ENCODE data around the gene ARRDC5. TPM values are rescaled to one million over a fixed set of nuclear protein-coding genes. Genes with fewer than 3 reads are reported as not detected.
"Not testable (repeated sequence)": the region's sequence is repeated elsewhere in the genome, so short reads cannot be mapped to it uniquely, and the experiment has no call there.

ARRDC5 gene
- total and polyA plus RNA-seq, 2 of the 8 experiments (the other 6 are each of a cell fraction or from before 2014, with no cell fraction given): not detected

GRCh38 chr19:4847190-4847973 lies 55.3 kb downstream of the ARRDC5 start (continued):
- TF ChIP-seq SIN3A (conservative IDR thresholded peaks at IDR 0.05 in 1 of 2, IDR thresholded peaks at IDR 0.05 in 1 of 2; ENCODE audit: low read depth in 1 of 2, low read length in 2 of 2) (no peak), HDAC6 (IDR thresholded peaks at IDR 0.05; ENCODE audit: low read depth, low read length) (no peak), SP1 (IDR thresholded peaks at IDR 0.05; ENCODE audit: low read depth, low read length) (no peak), SP4 (IDR thresholded peaks at IDR 0.05; ENCODE audit: low read length) (no peak), ASH2L (IDR thresholded peaks at IDR 0.05; ENCODE audit: low read length) (no peak), PHF8 (conservative IDR thresholded peaks at IDR 0.05; ENCODE audit: low read depth, low read length) (no peak)

GRCh38 chr19:4845975-4846374 lies 56.7 kb downstream of the ARRDC5 start:
- H3K27ac ChIP-seq (ENCODE audit: low read depth, low read length); H4K8ac ChIP-seq (ENCODE audit: extremely low read depth, insufficient read depth, low read length); H2AFZ ChIP-seq (ENCODE audit: low read length); H3K18ac ChIP-seq (ENCODE audit: extremely low read depth, low read length); H3K79me1 ChIP-seq (ENCODE audit: low read depth, low read length); H3K9ac ChIP-seq (replicated peaks in 1 of 4; ENCODE audit: extremely low read depth in 1 of 4, low read depth in 3 of 4, low read length in 3 of 4); H3K23ac ChIP-seq (ENCODE audit: insufficient read length); H2BK12ac ChIP-seq (ENCODE audit: low read depth, low read length); H3K79me2 ChIP-seq (ENCODE audit: control insufficient read depth in 1 of 2, insufficient read depth in 2 of 2, low read length in 2 of 2); H2BK20ac ChIP-seq (ENCODE audit: low read length); DNase-seq (ENCODE audit: low read depth in 1 of 2, low spot score in 2 of 2); H2BK5ac ChIP-seq (ENCODE audit: low read depth, low read length); H3K4me1 ChIP-seq (replicated peaks in 1 of 4; ENCODE audit: control insufficient read depth in 3 of 4, insufficient read depth in 4 of 4, low read length in 3 of 4); H2BK120ac ChIP-seq (replicated peaks; ENCODE audit: low read depth, low read length); H3K23me2 ChIP-seq (ENCODE audit: low read depth, low read length); H2BK15ac ChIP-seq (ENCODE audit: low read length); H3K14ac ChIP-seq (ENCODE audit: insufficient read length); H4K20me1 ChIP-seq (replicated peaks in 1 of 2; ENCODE audit: control insufficient read depth in 1 of 2, insufficient read depth in 2 of 2, low read length in 2 of 2); H4K91ac ChIP-seq (replicated peaks; ENCODE audit: insufficient read length, low read length); FAIRE-seq; H3K4me3 ChIP-seq (ENCODE audit: extremely low read depth in 1 of 4, insufficient read depth in 2 of 4, low read depth in 3 of 4, low read length in 4 of 4); H3K27me3 ChIP-seq (replicated peaks in 1 of 4; ENCODE audit: control insufficient read depth in 3 of 4, extremely low read depth in 1 of 4, insufficient read depth in 3 of 4, low read length in 3 of 4); H3K9me3 ChIP-seq (ENCODE audit: insufficient read depth in 2 of 2, low read depth in 1 of 2, low read length in 1 of 2); H3K56ac ChIP-seq (replicated peaks; ENCODE audit: insufficient read length, low read depth, low read length); H4K5ac ChIP-seq (ENCODE audit: insufficient read length, low read depth, low read length); H3K4ac ChIP-seq (replicated peaks; ENCODE audit: insufficient read length, low read depth, low read length); H2AK5ac ChIP-seq (ENCODE audit: low read depth, low read length); H3K4me2 ChIP-seq (ENCODE audit: insufficient read depth in 1 of 2, low read depth in 2 of 2, low read length in 2 of 2): not testable (repeated sequence)
- CTCF ChIA-PET (ENCODE audit: partially characterized antibody): interaction anchor here (0.7 to 5.2 kb wide), 6 partner anchors 20 to 358 kb away, joined by 3 to 32 read pairs (median 3); no protein-coding TSS in a partner anchor
- POLR2A ChIA-PET (ENCODE audit: partially characterized antibody): interaction anchor here (1.2 kb wide), 1 partner anchor 82 kb away, joined by 3 read pairs; no protein-coding TSS in a partner anchor
- whole genome bisulfite sequencing, 2 experiments (ENCODE audit: extremely low coverage in 1 of 2, insufficient coverage in 1 of 2, insufficient read length in 1 of 2, insufficient replicate concordance in 2 of 2, low coverage in 1 of 2, low lambda C conversion rate in 2 of 2, missing lambda C conversion rate in 1 of 2): 85% methylated on average over 4 of the region's 9 CpGs; no CpG with 5 or more reads in 1 of the 2 experiments
- peaks cover 8 to 29% (median 21%) of the 10 kb centered on the region in 4 experiments for H3K36me3 ChIP-seq (ENCODE audit: control insufficient read depth in 2 of 4, insufficient read depth in 4 of 4, low read length in 3 of 4)

Data from H1 (cell line).